PC-9 (cell line): ENCODE measurements around the gene IP6K3. TPM values are rescaled to one million over a fixed set of nuclear protein-coding genes. Genes with fewer than 3 reads are reported as not detected.

ENCODE experiments used
- BruUV-seq: library from RNA; stranded (reverse); fragments of 400-500 nt; replicated peaks from 2 replicates; lab custom pipeline; 2021; lab: Mats Ljungman, UMichigan
- CTCF ChIA-PET: fragments of 300-600 bp; sonication (Branson Sonifier 250); formaldehyde crosslinking; loops from one replicate; lab custom pipeline; 2022; ENCODE audit warnings: antibody characterized with exemption; lab: Charles Lee
- POLR2A ChIA-PET: fragments of 300-600 bp; sonication (Branson Sonifier 250); formaldehyde crosslinking; loops from one replicate; lab custom pipeline; 2022; ENCODE audit warnings: antibody characterized with exemption; ENCODE audit not compliant: unreplicated experiment; lab: Charles Lee
- DNase-seq, 2 experiments: peaks; one replicate each; pipeline versions ENCODE4 v3.0.0 to v3.0.0-alpha.2; 2015 to 2022; ENCODE audit warnings: mixed read lengths in 1 of 2
- H2AFZ ChIP-seq: fragments of 200-600 bp; sonication (generic); 2 replicates; pipeline ENCODE4 v1.8.1; 2017; ENCODE audit warnings: antibody characterized with exemption
- H3F3A ChIP-seq: fragments of 200-600 bp; sonication (generic); 2 replicates; pipeline ENCODE4 v1.8.1; 2017; ENCODE audit warnings: antibody characterized with exemption, mild to moderate bottlenecking, low read depth; ENCODE audit not compliant: insufficient read depth
- H3K27ac ChIP-seq: fragments of 200-600 bp; sonication (generic); 2 replicates; pipeline ENCODE4 v1.6.1; 2016; ENCODE audit warnings: mixed run types
- H3K27me3 ChIP-seq: fragments of 200-600 bp; sonication (generic); 2 replicates; pipeline ENCODE4 v1.6.1; 2016; ENCODE audit warnings: low read depth, mixed run types; ENCODE audit not compliant: insufficient read depth
- H3K36me3 ChIP-seq: fragments of 200-600 bp; sonication (generic); 2 replicates; pipeline ENCODE4 v1.6.1; 2016; ENCODE audit warnings: low read depth, mixed run types
- H3K4me1 ChIP-seq: fragments of 200-600 bp; sonication (generic); replicated peaks from 2 replicates; pipeline ENCODE4 v1.6.1; 2016; ENCODE audit warnings: mixed run types; ENCODE audit not compliant: insufficient read depth
- H3K4me2 ChIP-seq: fragments of 200-600 bp; sonication (generic); 2 replicates; pipeline ENCODE4 v1.6.1; 2017; ENCODE audit warnings: mixed run types
- H3K4me3 ChIP-seq: fragments of 200-600 bp; sonication (generic); 2 replicates; pipeline ENCODE4 v1.6.1; 2016; ENCODE audit warnings: mixed run types
- H3K79me2 ChIP-seq: fragments of 200-600 bp; sonication (generic); 2 replicates; pipeline ENCODE4 v1.6.1; 2017; ENCODE audit warnings: low read depth, mixed run types
- H3K9me2 ChIP-seq: fragments of 200-600 bp; sonication (generic); 2 replicates; pipeline ENCODE4 v1.8.1; 2017; ENCODE audit warnings: mild to moderate bottlenecking; ENCODE audit not compliant: insufficient read depth
- H3K9me3 ChIP-seq: fragments of 200-600 bp; sonication (generic); 2 replicates; pipeline ENCODE4 v1.8.1; 2016; ENCODE audit warnings: low read depth; ENCODE audit not compliant: insufficient read depth
- H4K20me1 ChIP-seq: fragments of 200-600 bp; sonication (generic); 2 replicates; pipeline ENCODE4 v1.8.1; 2017; ENCODE audit not compliant: insufficient read depth
- EZH2 ChIP-seq: fragments of 200-600 bp; sonication (generic); IDR thresholded peaks from 2 replicates; pipeline ENCODE4 v1.8.0; 2017; ENCODE audit warnings: antibody characterized with exemption, low read depth
- intact Hi-C: fragments of 100-400 bp; cut with micrococcal nuclease; formaldehyde crosslinking; loops from one replicate; pipeline ENCODE4 v1.10.0; 2022; ENCODE audit not compliant: unreplicated experiment
- microRNA-seq: library from miRNA; unstranded; fragments of <30 nt; microRNA quantifications from one replicate; pipeline ENCODE4 v1.2.0, GENCODE V29; 2021; ENCODE audit warnings: borderline number of aligned reads, borderline replicate concordance
- total RNA-seq: library from RNA; stranded (reverse); gene quantifications from 2 replicates; pipeline ENCODE4 v1.2.3, GENCODE V29; 2021
- TF ChIP-seq, protein P1 (sequence below): fragments of 200-600 bp; sonication (generic); conservative IDR thresholded peaks from 2 replicates; pipeline ENCODE4 v1.6.1; 2017; ENCODE audit warnings: mixed run types, antibody characterized with exemption, mild to moderate bottlenecking, moderate library complexity

Gene IP6K3
- total RNA-seq, 1 experiment from 2014 or later, result not detected

DNA sequence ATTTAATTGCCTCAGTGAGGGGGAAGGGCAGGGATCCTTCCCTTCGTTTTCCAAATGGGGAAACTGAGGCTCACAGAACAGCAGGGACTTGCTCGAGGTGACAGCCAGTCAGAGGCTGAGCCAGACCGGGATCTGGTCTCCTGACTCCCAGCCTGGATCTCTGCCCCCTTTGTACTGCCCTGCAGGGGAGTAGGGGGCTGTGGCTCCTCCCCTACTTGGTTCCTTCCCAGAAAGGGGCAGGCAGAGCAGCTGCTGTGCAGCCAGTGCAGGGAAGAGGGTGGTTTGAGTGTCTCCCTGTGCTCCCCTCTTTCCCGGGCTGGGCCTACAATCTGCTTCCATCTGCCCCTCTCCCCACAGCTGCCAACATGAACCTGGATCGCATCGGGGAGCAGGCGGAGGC, 72.9 kb downstream of the IP6K3 start:
- DNase-seq, result no peak
- Histone ChIP-seq H3K27me3 (no peaks in the 10 kb centered on the region), H2AFZ (no peak overlapping the region), H3K79me2 (no peaks in the 10 kb centered on the region), H3K9me3 (no peaks in the 10 kb centered on the region), H3K9me2 (no peaks in the 10 kb centered on the region), H3F3A (peaks cover 40% of the 10 kb centered on the region; the same call in 1 of the 2 replicates), H4K20me1 (no peaks in the 10 kb centered on the region), H3K4me1 (peaks cover 9% of the 10 kb centered on the region), H3K27ac (no peak overlapping the region), H3K4me2 (no peak overlapping the region), H3K36me3 (peaks cover 30% of the 10 kb centered on the region), H3K4me3 (no peak overlapping the region)
- intact Hi-C loops, result loop anchor here (1.0 to 2.0 kb wide), 2 partner anchors 53 to 84 kb away; partner anchors contain the start of gene ITPR3
- BruUV-seq, result no TSS peak
- no peak for TF ChIP-seq EZH2
- CTCF ChIA-PET, result no interaction called here
- POLR2A ChIA-PET, result no interaction called here

DNA sequence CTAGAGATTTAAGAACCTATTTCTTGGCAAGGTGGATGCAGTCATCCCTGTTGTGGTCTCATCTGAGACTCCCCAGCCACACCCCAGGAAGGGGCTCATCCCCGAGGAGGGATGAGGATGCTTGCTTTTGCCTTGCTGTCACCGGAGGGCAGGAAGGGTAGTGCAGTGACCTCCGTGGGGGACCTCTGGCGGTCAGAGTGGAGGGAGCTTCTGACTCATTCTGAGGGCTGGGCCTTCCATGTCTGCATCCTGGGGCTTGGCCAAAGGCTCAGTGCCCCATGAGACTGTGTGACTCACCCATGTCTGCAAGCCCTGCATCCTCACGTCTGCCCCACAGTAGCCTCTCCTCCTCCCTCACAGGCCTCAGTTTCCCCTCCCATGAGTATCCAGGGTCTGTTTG, 73.9 kb downstream of the IP6K3 start:
- no peak overlapping the region for H3K27ac ChIP-seq
- peak; percentile 86 to 89 for DNase-seq
- H3K9me3 ChIP-seq, result no peaks in the 10 kb centered on the region
- peaks cover 15% of the 10 kb centered on the region for H3K4me1 ChIP-seq
- ChIA-PET POLR2A (no interaction called here), CTCF (interaction anchor here (0.6 to 1.0 kb wide), 2 partner anchors 83 to 522 kb away, joined by 3 read pairs; no protein-coding TSS in a partner anchor)
- H3K79me2 ChIP-seq, result no peaks in the 10 kb centered on the region
- TF ChIP-seq EZH2, result no peak
- TF ChIP-seq, protein P1, sequence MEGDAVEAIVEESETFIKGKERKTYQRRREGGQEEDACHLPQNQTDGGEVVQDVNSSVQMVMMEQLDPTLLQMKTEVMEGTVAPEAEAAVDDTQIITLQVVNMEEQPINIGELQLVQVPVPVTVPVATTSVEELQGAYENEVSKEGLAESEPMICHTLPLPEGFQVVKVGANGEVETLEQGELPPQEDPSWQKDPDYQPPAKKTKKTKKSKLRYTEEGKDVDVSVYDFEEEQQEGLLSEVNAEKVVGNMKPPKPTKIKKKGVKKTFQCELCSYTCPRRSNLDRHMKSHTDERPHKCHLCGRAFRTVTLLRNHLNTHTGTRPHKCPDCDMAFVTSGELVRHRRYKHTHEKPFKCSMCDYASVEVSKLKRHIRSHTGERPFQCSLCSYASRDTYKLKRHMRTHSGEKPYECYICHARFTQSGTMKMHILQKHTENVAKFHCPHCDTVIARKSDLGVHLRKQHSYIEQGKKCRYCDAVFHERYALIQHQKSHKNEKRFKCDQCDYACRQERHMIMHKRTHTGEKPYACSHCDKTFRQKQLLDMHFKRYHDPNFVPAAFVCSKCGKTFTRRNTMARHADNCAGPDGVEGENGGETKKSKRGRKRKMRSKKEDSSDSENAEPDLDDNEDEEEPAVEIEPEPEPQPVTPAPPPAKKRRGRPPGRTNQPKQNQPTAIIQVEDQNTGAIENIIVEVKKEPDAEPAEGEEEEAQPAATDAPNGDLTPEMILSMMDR, result peak; percentile 64
- no peaks in the 10 kb centered on the region for H3K9me2 ChIP-seq
- no peaks in the 10 kb centered on the region for H3K27me3 ChIP-seq
- no peak overlapping the region for H3K4me3 ChIP-seq
- intact Hi-C loops, result loop anchor here (1.0 to 2.0 kb wide), 2 partner anchors 52 to 83 kb away; partner anchors contain the start of gene ITPR3
- H4K20me1 ChIP-seq, result no peaks in the 10 kb centered on the region
- BruUV-seq, result no TSS peak
- peaks cover 30% of the 10 kb centered on the region for H3K36me3 ChIP-seq
- no peak overlapping the region for H3K4me2 ChIP-seq
- H3F3A ChIP-seq, result peaks cover 50% of the 10 kb centered on the region; the same call in 1 of the 2 replicates
- no peak overlapping the region for H2AFZ ChIP-seq

DNA sequence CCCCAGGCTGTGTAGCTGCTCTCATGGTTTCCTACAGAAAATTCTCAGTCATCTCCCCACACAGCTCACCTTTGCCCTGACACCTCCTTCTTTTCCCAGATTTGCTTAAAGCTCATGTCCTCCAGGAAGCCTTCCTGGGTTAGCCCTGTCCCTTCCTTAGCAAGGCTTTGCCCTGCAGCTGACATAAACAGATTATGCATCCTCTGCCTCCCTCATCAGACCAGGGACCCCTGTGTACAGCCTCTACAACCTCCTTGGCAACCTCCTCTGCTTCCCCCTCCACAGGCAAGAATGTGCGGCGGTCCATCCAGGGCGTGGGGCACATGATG, 75.0 kb downstream of the IP6K3 start:
- Histone ChIP-seq H3K79me2 (no peaks in the 10 kb centered on the region), H3K27me3 (no peaks in the 10 kb centered on the region), H3F3A (peaks cover 56% of the 10 kb centered on the region; the same call in 1 of the 2 replicates), H4K20me1 (no peaks in the 10 kb centered on the region), H3K9me2 (no peaks in the 10 kb centered on the region), H3K27ac (no peak overlapping the region), H3K36me3 (peaks cover 22% of the 10 kb centered on the region; the same call in 1 of the 2 replicates), H3K4me3 (no peak overlapping the region), H3K4me2 (no peak overlapping the region), H3K9me3 (no peaks in the 10 kb centered on the region), H2AFZ (no peak overlapping the region), H3K4me1 (peaks cover 15% of the 10 kb centered on the region)
- POLR2A ChIA-PET, result no interaction called here
- TF ChIP-seq EZH2, result no peak
- TF ChIP-seq, protein P1, result no peak
- DNase-seq, result no peak
- intact Hi-C loops, result loop anchor here (2.0 kb wide), 1 partner anchor 51 kb away; the partner anchor contains the start of gene ITPR3
- CTCF ChIA-PET, result interaction anchor here (0.6 kb wide), 1 partner anchor 82 kb away, joined by 3 read pairs; no protein-coding TSS in a partner anchor
- no TSS peak for BruUV-seq

Small RNA genes lying within 50 kb of the gene (microRNA-seq; reads per million reads assigned to microRNA genes)
- 8.8 reads per million, percentile 13 among the genes with 10 or more reads in this experiment for gene MIR3934

Other genes with a start within 250 kb of the IP6K3 start
- 24.6 and 28.4 TPM in 2 replicates for gene BAK1, start 166.6 kb downstream of the IP6K3 start, total RNA-seq
- gene ITPR3, start 125.6 kb downstream of the IP6K3 start, total RNA-seq, result 78.3 and 86.9 TPM in 2 replicates
- 71.2 and 72.9 TPM in 2 replicates for gene UQCC2, start 35.2 kb downstream of the IP6K3 start, total RNA-seq
- gene LEMD2, start 42.2 kb upstream of the IP6K3 start, total RNA-seq, result 65.9 and 66.5 TPM in 2 replicates
- gene MLN, start 57.1 kb upstream of the IP6K3 start, total RNA-seq, result not detected in 2 replicates